Keratinocyte (primary cell): ENCODE measurements around the gene XIRP2. TPM values are rescaled to one million over a fixed set of nuclear protein-coding genes. Genes with fewer than 3 reads are reported as not detected.

Experiments
- DNase-seq: peaks from one replicate; pipeline ENCODE4 v3.0.0-alpha.2; 2011; ENCODE audit warnings: low read depth, missing footprints, low spot score
- FAIRE-seq: peaks from 2 replicates; lab custom pipeline; 2011; peaks lifted over from hg19 to GRCh38; lab: Jason Lieb, UNC
- H2AFZ ChIP-seq: 2 replicates; pipeline ENCODE4 v1.6.0; 2012; ENCODE audit warnings: low read length, control low read depth, inconsistent platforms; ENCODE audit not compliant: control insufficient read depth
- H3K27ac ChIP-seq: 2 replicates; pipeline ENCODE4 v1.5.1; 2011; ENCODE audit warnings: low read length; ENCODE audit not compliant: control insufficient read depth, insufficient read depth
- H3K27me3 ChIP-seq: 3 replicates; pipeline ENCODE4 v1.6.0; 2011; ENCODE audit warnings: low read length; ENCODE audit not compliant: control insufficient read depth, insufficient read depth; ENCODE audit errors: extremely low read depth
- H3K36me3 ChIP-seq, 2 experiments: 2 replicates in 1 of 2; 3 replicates in 1 of 2; pipeline ENCODE4 v1.5.1; 2011; ENCODE audit warnings: low read length in 2 of 2, mild to moderate bottlenecking in 1 of 2; ENCODE audit not compliant: control insufficient read depth in 2 of 2, insufficient read depth in 2 of 2; ENCODE audit errors: extremely low read depth in 1 of 2
- H3K4me1 ChIP-seq: 3 replicates; pipeline ENCODE4 v1.5.1; 2011; ENCODE audit warnings: low read length; ENCODE audit not compliant: control insufficient read depth, insufficient read depth; ENCODE audit errors: extremely low read depth
- H3K4me2 ChIP-seq: 3 replicates; pipeline ENCODE4 v1.6.0; 2011; ENCODE audit warnings: low read depth, low read length; ENCODE audit not compliant: control insufficient read depth, insufficient read depth; ENCODE audit errors: extremely low read depth
- H3K4me3 ChIP-seq, 3 experiments: fragments of 200-600 bp in 1 of 3; sonication (generic) in 1 of 3; 2 replicates in 2 of 3; 3 replicates in 1 of 3; pipeline ENCODE4 v1.5.1; 2011 to 2016; ENCODE audit warnings: low read length in 3 of 3, mild to moderate bottlenecking in 3 of 3, control low read depth in 2 of 3, inconsistent platforms in 1 of 3, low read depth in 1 of 3, mixed read lengths in 1 of 3, mixed run types in 1 of 3, moderate library complexity in 1 of 3; ENCODE audit not compliant: control insufficient read depth in 2 of 3, insufficient read depth in 2 of 3; ENCODE audit errors: extremely low read depth in 1 of 3
- H3K79me2 ChIP-seq: 2 replicates; pipeline ENCODE4 v1.6.0; 2012; ENCODE audit warnings: low read length; ENCODE audit not compliant: control insufficient read depth, insufficient read depth
- H3K9ac ChIP-seq: 3 replicates; pipeline ENCODE4 v1.6.0; 2011; ENCODE audit warnings: low read length; ENCODE audit not compliant: control insufficient read depth, insufficient read depth; ENCODE audit errors: extremely low read depth
- H3K9me1 ChIP-seq: 3 replicates; pipeline ENCODE4 v1.6.0; 2011; ENCODE audit warnings: low read length; ENCODE audit not compliant: control insufficient read depth, insufficient read depth; ENCODE audit errors: extremely low read depth
- H3K9me3 ChIP-seq: 2 replicates; pipeline ENCODE4 v1.5.1; 2012; ENCODE audit warnings: low read depth, low read length; ENCODE audit not compliant: control insufficient read depth
- H4K20me1 ChIP-seq: 3 replicates; pipeline ENCODE4 v1.6.0; 2011; ENCODE audit warnings: low read length; ENCODE audit not compliant: control insufficient read depth, insufficient read depth; ENCODE audit errors: extremely low read depth
- CTCF ChIP-seq, 3 experiments: IDR thresholded peaks in 1 of 3; conservative IDR thresholded peaks in 1 of 3; optimal IDR thresholded peaks in 1 of 3; 2 replicates in 2 of 3; 3 replicates in 1 of 3; pipeline versions ENCODE3 to v1.5.1; 2011; ENCODE audit warnings: low read length in 3 of 3, mild to moderate bottlenecking in 3 of 3, moderate library complexity in 2 of 3, control low read depth in 1 of 3, inconsistent platforms in 1 of 3; ENCODE audit not compliant: insufficient read depth in 2 of 3; ENCODE audit errors: extremely low read depth in 1 of 3
- EZH2 ChIP-seq: IDR thresholded peaks from one replicate; pipeline ENCODE4 v1.6.1; 2012; ENCODE audit warnings: inconsistent platforms, mild to moderate bottlenecking, low read length, moderate library complexity
- dilution Hi-C: fragments of 300-500 bp; cut with MboI; formaldehyde crosslinking; loops from one replicate; pipeline ENCODE4 v1.7.0; 2020; ENCODE audit warnings: low sequenced_read_pairs; ENCODE audit not compliant: extremely low pct_ligation_motif_present
- polyA plus RNA-seq, 5 experiments: library from polyadenylated mRNA; depleted of rRNA in 3 of 5; stranded (reverse) in 3 of 5; stranded (forward) in 1 of 5; unstranded in 1 of 5; fragments of >200 nt; gene quantifications; 1 replicate in 1 of 5; 2 replicates in 3 of 5; 3 replicates in 1 of 5; pipeline versions ENCODE4 v1.2.1 to v1.2.3, GENCODE V29; 2011 to 2012; ENCODE audit warnings: missing spikeins in 2 of 5, low read depth in 1 of 5, low replicate concordance in 1 of 5

The XIRP2 gene
- polyA plus RNA-seq, 1 donor (not counting 4 experiments of a cell fraction or from before 2014, with no cell fraction given): 0.01 TPM

- FAIRE-seq: no peak
- dilution Hi-C loops: no loop called here
- Histone ChIP-seq H3K9me1 (no peaks in the 10 kb centered on the region), H3K27ac (no peak overlapping the region), H4K20me1 (no peaks in the 10 kb centered on the region), H3K27me3 (no peaks in the 10 kb centered on the region), H2AFZ (no peak overlapping the region), H3K4me1 (no peaks in the 10 kb centered on the region), H3K36me3 (no peaks in the 10 kb centered on the region), H3K79me2 (no peaks in the 10 kb centered on the region), H3K4me3 (no peak overlapping the region), H3K4me2 (no peak overlapping the region), H3K9me3 (no peaks in the 10 kb centered on the region), H3K9ac (no peak overlapping the region)
- DNase-seq: no peak
- no peak for TF ChIP-seq EZH2
- no peak for TF ChIP-seq CTCF (optimal IDR thresholded peaks at IDR 0.05 in 1 of 3, IDR thresholded peaks at IDR 0.05 in 1 of 3, conservative IDR thresholded peaks at IDR 0.05 in 1 of 3; ENCODE audit: extremely low read depth in 1 of 3, insufficient read depth in 2 of 3, low read length in 3 of 3)
These were observed 386.8 kb downstream of the XIRP2 start for GRCh38 chr2:167275046-167275445.

- H3K4me1 ChIP-seq: no peaks in the 10 kb centered on the region
- dilution Hi-C loops: no loop called here
- no peaks in the 10 kb centered on the region for H3K27me3 ChIP-seq
- no peak overlapping the region for H3K27ac ChIP-seq
- no peak overlapping the region for H3K4me3 ChIP-seq
- no peak overlapping the region for H3K4me2 ChIP-seq
- H3K9me3 ChIP-seq: no peaks in the 10 kb centered on the region
- DNase-seq (no peak), FAIRE-seq (no peak)
- no peak overlapping the region for H3K9ac ChIP-seq
- H2AFZ ChIP-seq: no peak overlapping the region
- H4K20me1 ChIP-seq: no peaks in the 10 kb centered on the region
- H3K9me1 ChIP-seq: no peaks in the 10 kb centered on the region
- no peaks in the 10 kb centered on the region for H3K79me2 ChIP-seq
- H3K36me3 ChIP-seq: no peaks in the 10 kb centered on the region
- TF ChIP-seq EZH2 (no peak), CTCF (optimal IDR thresholded peaks at IDR 0.05 in 1 of 3, IDR thresholded peaks at IDR 0.05 in 1 of 3, conservative IDR thresholded peaks at IDR 0.05 in 1 of 3; ENCODE audit: extremely low read depth in 1 of 3, insufficient read depth in 2 of 3, low read length in 3 of 3) (no peak)
These were observed 391.5 kb downstream of the XIRP2 start for GRCh38 chr2:167279810-167280209.
